GM18873 (cell line): Measurements from ENCODE around the gene ASPG.

Experiments
- ATAC-seq: cut with Tn5 transposase; IDR thresholded peaks from one replicate; pipeline ENCODE4 v1.9.1; 2021; ENCODE audit warnings: mild to moderate bottlenecking, moderate library complexity, moderate number of reproducible peaks; ENCODE audit not compliant: unreplicated experiment, low FRiP score

The ASPG gene

GRCh38 chr14:104115131-104115600 is 29.7 kb downstream of the ASPG start:
- no peak for ATAC-seq

GRCh38 chr14:104115691-104116287 is 30.3 kb downstream of the ASPG start:
- ATAC-seq: no peak

GRCh38 chr14:104116288-104116755 is 30.8 kb downstream of the ASPG start:
- ATAC-seq: no peak

GRCh38 chr14:104116756-104117340 is 31.3 kb downstream of the ASPG start:
- no peak for ATAC-seq

GRCh38 chr14:104117341-104118005 is 32.0 kb downstream of the ASPG start:
- ATAC-seq: no peak

GRCh38 chr14:104118006-104118844 is 32.7 kb downstream of the ASPG start:
- no peak for ATAC-seq

GRCh38 chr14:104119119-104119487 is 33.6 kb downstream of the ASPG start:
- ATAC-seq: no peak

- no peak for ATAC-seq
Measured at GRCh38 chr14:104119488-104120251, 34.2 kb downstream of the ASPG start.

GRCh38 chr14:104120281-104120741 is 34.8 kb downstream of the ASPG start:
- ATAC-seq: no peak

GRCh38 chr14:104121142-104121541 is 35.6 kb downstream of the ASPG start:
- ATAC-seq: no peak

GRCh38 chr14:104123879-104124278 is 38.4 kb downstream of the ASPG start:
- ATAC-seq: no peak

GRCh38 chr14:104125011-104125410 is 39.5 kb downstream of the ASPG start:
- no peak for ATAC-seq

- no peak for ATAC-seq
Measured at GRCh38 chr14:104126753-104127152, 41.3 kb downstream of the ASPG start.

GRCh38 chr14:104128981-104129380 is 43.5 kb downstream of the ASPG start:
- ATAC-seq: no peak

- no peak for ATAC-seq
Measured at GRCh38 chr14:104129556-104129955, 44.1 kb downstream of the ASPG start.

GRCh38 chr14:104130974-104131651 is 45.6 kb downstream of the ASPG start:
- ATAC-seq: no peak

GRCh38 chr14:104131968-104132732 is 46.6 kb downstream of the ASPG start:
- ATAC-seq: no peak

- no peak for ATAC-seq
Measured at GRCh38 chr14:104132981-104133380, 47.5 kb downstream of the ASPG start.

GRCh38 chr14:104133496-104133895 is 48.0 kb downstream of the ASPG start:
- ATAC-seq: no peak
